HG03378 (cell line): ENCODE results near the gene PLEKHG2.
A peak's percentile ranks its signal among the peaks of the same experiment; 100 is the strongest.

Source experiments
- ATAC-seq: cut with Tn5 transposase; IDR thresholded peaks from one replicate; pipeline ENCODE4 v1.9.1; 2021; ENCODE audit warnings: mild to moderate bottlenecking, moderate library complexity; ENCODE audit not compliant: unreplicated experiment

The PLEKHG2 gene

DNA sequence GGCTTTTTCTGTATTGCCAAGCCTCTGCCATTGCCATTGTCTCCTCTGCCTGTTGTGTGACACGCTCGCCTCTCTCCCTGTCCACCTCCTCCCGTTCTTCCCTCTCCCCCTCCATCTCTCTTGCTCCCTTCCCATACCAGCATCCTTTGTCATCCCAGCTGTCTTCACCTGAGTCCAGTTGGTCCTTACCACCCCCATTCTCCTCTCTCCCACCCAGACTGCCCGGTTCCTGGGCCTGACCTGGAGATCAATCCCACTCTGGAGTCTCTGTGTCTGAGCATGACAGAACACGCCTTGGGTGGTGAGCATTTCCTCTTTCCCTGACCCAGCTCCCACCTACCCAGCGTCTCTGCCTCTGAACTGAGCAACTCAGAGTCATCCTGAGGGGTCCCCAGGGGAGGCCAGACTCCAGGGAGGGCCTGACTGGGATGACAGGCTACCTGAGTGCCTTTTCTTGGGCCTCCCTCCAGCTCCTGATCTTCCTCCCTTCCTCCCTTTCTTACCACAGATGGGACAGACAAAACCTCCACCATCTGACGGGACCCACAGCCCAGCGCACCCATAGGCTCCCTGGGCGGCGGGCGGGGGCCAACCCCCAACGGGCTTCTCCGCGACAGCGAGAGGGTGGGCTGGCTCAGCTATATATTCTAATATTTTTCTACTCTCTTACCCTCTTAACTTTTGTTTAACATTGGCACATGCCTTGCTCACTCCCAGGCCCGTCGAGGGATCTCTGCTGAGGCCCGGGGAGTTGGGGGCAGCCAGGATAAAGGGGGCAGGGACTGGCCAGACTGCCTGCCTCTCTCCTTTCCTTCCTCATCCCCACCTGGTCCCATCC is 29.3 kb upstream of the PLEKHG2 start:
- ATAC-seq, result no peak

DNA sequence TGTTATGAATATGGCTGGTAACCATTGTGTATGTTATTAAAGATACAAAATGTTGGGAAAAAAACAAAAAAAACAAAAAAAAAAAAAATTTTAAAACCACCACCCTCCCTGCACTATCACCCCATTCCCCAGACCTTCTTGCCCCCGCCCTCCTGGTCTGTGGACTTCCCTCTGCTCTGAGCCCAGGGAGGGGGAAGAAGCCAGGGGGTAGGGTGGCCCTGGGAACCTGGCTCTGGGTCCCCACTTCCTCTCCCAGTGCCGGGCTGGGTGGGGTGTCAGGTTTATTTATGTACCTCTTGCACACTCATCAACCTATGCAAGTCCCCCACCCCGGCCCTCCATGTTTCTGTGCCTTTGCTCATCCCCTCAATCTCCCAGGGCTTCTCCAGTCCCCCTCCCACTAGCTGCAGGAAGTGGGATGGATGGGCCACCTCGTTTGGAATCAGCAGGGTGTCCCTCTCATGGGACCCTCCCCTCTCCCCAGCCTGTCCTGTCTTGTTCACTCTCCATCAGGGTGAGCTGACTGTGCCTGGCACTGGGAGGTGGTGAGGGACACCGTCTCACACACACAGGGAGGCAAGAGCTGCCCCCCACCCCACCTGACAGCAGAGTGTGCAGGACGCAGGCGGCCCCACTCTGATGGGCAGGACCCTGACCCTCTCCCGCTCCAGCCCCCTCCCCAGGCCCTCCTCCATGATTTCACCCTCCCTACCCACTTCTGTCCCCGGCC is 27.5 kb upstream of the PLEKHG2 start:
- no peak for ATAC-seq

DNA sequence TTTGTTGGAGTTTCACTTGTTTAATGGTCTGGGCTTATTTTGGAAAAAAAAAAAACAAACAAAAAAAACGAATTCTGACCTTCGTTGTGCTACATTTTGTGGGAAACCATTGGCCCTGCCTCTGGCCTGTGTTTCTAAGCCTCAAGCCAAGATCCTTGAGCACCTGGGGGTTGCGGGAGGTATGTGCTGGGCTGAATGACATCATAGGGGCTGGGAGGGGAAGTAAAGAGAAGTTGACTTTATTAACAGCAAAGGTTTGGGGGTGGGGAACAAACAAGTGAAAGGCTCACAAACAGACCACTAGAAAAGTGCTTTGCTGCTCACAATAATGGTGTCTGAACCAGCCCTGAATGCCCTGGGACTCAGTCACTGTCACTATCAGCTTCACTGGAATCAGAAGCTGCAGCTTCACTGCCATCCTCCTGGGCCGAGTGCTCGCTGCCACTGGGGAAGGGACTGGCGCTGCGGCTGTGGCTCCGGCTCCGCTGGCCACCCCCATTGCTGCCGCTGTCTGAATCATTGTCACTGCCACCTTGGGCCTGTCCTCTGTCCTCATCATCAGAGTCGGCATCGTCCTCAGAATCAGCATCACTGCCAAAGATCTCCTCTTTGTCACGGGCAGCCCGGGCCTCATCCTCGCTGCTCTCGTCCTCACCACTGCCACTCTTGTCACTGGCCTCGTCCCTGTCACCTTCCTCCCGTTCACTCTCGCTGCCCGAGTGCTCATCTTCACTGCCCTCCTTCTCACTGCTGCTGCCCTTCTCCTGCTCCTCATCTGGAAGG is 26.6 kb upstream of the PLEKHG2 start:
- ATAC-seq, result no peak

DNA sequence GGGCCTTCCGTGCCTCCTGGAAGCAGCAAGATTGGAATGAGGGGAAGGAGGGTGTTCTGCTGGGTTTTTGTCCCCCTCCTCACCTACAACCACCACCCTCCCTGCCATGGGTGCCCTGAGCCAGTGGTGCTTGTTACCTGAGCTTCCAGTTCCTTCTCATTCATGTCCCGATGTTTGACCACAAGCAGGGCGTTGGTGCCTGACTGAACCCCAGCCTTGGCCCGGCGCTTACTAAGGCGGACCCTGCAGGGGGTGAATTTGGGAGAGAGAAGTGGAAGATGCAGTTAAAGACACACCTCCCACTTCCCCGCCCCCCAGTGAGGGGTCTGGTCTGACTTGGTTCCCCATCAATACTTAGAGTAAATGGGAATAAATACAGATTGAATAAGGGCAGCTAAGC is 25.9 kb upstream of the PLEKHG2 start:
- ATAC-seq, result no peak

DNA sequence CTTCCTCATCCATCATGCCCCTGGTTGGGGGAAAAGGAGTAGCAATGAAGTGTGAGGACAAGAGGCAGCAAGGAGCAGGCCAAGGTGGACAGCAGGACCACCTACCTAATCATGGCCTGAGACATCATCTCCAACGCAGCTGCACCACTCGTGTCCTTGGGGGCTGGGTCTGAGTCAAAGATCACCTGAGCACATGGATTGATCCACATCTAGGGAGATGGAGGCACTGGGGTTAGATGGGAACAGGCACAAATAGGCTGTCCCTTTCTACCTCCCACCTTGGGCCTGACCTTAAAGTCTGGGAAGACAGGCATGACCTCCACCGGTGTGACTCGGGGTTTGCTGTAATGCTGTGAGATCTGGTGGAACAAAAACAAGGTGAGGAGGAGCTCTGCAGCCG is 23.8 kb upstream of the PLEKHG2 start:
- no peak for ATAC-seq

DNA sequence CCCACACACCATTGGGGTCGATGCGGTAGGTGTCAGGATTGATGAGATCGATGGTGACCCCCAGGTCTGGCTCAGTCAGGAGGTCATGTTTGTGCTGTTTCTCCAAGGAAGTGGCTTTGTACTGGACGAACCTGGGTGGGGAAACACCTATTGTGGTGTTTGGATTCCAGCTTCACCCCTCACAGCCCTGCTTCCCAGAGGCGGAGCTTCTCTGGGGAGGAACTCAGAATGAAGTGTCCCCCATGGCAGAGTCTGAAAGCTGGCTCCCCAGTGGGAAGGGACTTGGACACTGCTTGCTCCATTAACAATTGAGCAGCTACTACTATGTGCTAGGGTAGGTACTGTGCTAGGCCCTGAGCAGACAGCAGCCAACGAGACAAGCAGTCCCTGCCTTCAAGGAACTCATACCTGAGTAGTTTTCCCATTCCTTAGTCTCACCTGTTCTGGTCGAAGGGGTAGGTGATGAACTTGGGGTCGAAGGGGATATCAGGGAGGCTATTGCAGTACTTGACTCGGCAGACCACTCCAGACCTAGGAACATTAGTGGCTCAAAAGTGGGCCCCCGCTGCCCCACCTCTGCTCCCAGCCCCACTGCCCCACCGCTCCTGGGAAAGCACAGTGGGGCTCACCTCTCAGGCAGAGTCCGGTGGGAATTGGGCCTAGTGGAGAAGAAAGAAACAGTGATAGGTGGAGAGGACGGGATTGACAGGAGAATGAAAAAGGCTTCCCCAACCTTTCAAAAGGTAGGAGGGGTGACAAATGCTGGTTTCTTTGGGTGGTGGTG is 22.6 kb upstream of the PLEKHG2 start:
- ATAC-seq, result no peak

DNA sequence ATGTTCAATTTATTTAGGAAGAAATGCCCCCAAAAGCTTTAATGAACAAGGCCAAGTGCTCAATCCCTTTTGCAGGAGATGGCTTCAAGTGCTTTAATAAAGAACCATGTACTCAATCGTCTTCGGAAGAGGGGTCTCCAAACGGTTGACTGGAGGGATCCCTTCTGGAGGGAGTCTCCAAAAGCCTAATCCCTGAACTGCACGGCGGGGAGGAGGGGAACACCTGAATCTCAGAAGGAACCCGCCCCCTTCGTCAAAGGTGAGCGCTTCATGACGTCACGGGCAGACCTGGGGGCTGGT is 22.1 kb upstream of the PLEKHG2 start:
- ATAC-seq, result no peak

DNA sequence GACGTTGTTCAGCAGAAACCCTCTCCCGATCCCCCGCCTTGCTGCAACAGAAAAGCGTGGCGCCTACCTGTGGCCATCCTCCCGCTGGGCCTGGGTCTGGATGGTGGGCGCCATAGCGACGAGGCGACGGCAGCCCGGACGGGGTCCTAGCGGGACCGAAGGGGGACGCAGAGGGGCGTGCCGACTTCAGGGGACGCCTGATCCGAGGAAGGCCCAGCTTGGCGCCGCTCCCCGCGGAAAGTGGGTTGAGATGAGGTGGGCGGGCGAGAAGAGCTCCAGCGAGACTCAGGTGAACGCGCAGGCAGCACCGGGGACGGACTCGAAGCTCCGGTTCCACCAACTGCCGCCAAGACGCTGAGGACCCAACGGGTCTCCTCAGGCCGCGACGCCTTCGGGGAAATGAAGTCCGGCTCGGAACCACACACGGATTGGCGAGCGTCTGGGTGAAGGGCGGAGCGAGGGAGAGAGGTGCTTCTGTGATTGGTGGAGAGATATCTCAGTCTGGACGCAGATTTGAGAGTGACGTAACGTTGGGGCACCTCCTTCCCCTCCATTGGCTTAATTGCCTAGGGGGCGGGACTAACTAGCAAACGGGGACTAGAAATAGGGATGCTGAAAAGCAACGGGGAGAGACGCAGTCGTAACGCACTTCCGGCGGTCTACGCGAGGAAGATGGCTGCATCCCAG is 21.6 kb upstream of the PLEKHG2 start, which contains the start of the genes MED29 and PAF1:
MED29 (plus strand) TSS at position 628 of the 687 bp plus-strand sequence; CDS start at position 673, 45 bp downstream.
PAF1 (minus strand) TSS at position 356 of the 687 bp plus-strand sequence; CDS start at position 114, 242 bp downstream.
- peak; percentile 92 for ATAC-seq

DNA sequence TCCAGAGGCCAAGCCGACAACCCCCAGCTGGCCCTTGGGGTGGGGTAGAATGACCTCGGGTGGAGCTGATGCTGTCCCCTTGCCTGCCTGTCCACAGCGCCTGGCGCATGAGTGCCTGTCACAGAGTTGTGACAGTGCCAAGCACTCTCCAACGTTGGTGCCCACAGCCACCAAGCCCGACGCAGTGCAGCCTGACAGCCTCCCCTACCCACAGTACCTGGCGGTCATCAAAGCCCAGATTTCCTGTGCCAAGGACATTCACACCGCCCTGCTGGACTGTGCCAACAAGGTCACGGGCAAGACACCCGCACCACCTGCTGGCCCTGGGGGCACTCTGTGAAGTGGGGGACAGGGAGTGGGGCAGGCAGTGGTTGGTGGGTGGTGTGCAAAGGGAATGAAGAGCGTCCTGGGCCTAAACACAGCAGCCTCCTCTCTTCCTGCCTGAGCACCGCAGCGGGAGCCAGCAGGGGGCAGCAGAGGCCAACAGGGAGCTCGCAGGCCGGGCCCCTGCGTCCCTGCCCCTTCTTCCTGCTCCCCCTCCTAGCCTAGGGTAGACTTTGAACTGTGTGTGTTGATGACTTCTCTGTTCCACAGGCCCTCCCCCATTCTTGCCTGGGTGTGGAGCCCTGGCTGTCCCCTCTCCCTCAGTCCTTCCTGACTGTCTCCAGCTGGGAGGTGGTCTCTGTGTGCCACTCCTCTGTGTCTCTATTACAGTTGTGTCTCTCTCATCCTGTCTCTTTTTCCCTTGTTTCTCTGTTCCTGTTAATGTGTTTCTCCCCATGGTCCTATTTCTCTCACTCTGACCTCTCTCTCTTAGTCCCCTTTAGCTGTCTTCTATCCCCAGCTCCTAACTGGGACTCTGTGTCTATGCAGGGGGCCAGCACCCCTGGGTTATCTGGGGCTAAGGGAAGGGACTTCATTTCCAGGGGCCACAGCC is 14.8 kb upstream of the PLEKHG2 start:
- ATAC-seq, result no peak

DNA sequence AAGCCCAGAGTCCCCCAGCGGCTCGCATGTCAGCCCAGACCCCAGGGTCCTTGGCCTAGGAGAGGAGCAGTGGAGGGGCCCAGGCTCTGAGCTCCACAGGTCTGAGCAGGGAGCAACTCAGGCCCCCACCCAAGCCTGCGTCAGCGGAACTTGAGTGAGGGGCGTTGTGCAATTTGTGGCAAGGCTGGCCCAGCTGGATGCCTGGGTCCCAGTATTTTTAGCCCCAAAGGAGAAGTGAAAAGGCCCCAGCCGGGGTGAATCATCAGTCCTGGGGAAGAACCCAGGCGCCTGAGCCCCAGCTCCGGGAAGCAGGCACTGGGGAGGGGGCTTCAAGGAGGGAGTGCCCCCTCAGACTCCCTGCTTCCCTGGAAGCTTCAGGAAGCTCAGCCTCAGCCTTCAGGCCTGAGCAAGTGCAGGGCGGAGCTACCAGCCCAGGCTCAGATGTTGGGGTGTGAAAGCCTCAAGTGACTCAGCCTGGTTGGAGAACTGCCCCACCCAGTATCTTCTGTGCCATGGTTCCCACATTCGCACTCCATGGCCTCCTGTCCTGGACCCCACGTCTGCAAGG is 14.1 kb upstream of the PLEKHG2 start:
- no peak for ATAC-seq

DNA sequence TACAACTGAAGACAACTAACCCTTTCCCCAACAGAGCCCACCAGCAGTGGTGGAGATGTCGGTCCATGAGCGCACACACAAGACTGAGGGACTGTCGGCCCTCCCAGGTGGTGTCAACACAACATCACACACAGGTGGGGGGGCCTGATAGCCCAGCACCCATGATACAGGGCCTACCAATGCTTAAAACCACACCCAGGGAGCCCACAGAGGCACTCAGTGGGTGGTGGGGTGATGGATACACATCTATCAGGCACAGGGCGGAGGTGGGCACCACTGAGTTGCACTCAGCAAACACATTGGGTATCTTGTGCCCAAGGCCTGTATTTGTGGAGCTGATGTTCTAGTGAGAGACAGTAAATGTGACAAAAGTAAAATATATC is 12.8 kb upstream of the PLEKHG2 start:
- ATAC-seq, result no peak

DNA sequence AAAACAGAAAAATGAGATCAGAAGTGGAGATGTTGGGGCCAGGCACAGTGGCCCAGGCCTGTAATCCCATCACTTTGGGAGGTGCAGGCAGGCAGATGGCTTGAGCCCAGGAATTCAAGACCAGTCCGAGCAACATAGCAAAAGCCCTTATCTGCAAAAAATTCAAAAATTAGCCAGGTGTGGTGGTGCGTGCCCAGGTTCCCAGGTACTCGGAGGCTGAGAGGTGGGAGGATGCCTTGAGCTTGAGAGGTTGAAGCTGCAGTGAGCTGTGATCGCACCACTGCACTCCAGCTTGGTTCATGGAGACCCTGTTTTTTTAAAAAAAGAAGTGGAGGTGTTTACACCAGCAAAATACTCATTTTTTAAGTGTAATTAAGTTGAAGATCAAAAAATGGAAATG is 12.4 kb upstream of the PLEKHG2 start:
- no peak for ATAC-seq

DNA sequence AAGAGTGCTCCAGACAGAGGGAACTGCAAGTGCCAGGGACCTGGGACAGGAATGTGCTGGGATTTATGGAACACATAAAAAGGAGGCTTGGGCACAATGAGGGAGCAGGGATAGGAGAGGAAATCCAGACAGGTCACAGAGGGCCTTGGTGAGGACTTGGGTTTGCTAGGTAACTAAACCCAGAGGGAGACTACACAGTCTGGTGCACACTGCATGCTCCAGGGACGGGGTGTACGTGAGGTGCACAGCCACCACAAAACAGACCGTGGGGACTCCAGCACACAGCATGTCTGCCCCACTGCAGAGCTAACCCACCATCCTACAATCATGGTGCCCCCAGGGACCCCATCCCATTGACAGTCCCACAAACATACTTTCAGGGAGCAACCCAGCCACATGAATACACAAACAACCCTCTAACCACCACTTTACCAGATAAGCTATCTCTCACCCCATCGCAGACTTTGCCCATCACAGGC is 11.4 kb upstream of the PLEKHG2 start:
- ATAC-seq, result no peak

DNA sequence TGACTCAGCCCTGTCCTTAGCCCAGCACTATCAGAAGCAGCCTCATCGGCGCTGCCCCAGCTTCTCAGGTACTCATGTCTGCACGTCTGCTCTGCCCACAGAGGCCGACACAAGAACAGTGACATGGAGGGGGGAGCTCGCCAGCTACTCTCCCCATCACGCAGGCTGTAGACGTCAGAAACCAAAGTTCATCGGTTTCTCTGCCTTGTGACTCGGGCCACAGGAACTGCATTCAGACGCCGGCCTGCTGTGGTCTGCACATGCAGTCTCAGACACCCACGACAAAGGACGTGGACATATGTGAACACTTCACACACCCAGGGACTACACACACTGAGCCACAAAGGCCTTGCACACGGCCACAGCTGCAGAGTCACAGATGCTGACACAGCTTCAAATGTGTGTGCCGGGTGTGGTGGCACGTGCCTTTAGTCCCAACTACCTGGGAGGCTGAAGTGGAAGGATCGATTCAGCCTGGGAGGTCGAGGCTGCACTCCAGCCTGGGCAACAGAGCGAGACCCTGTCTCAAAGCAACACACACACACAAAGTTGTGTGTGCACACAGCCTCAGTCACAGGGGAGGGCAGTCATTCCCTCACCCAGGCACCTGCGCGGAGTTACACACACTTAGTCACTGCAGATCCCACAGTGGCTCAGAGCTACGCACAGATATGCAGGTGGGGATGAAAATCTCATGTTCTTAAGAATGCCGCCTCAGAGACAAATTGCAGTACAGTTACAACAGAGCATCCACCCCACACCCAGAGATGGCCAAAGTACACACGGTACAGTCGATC is 10.7 kb upstream of the PLEKHG2 start:
- peak; percentile 20 for ATAC-seq

DNA sequence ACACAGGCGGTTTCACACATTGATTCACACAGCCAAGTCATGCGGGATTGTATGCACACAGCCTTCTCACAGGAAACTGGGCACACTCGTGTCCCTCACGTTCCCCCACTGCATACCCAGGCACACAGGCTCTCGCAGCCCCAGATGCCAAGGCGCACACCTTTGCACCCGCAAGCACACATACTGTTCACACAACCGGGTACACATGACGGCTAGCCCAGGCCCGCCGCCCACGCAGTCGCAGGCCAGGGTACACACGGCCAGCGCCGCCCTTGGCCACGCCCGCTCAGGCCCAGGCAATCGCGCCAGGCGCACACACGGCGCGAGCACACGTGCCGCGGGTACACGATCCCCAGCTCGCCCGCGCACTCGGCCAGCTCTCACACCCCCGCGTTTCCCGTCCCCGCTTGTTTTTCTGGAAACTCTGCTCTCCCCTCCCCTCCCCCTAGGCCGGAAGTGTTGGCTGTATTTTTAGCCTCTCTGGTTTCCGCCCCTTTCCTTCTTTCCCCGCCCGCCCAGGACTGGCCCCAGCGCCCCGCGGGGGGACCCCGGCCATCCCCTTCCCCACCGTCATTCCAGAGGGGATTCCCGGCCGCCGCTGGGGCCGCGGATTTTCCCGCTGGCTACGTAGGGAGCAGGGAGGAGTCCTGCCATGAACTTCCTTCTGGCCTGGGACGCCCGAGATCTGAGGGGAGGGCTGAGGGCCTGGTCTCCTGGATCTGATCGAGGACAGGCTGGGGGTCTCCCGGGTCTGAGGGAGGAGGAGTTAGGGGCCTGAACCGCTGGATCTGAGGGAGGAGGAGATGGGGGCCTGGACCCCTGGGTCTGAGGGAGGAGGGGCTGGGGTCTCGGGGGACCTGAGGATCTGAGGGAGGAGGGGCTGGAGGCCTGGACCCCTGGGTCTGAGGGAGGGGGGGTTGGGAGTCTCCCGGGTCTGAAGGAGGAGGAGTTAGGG is 9.8 kb upstream of the PLEKHG2 start:
- ATAC-seq, result peak; percentile 14
